ENCODE data around the gene IFNA8.
"Not testable (repeated sequence)": the region's sequence is repeated elsewhere in the genome, so short reads cannot be mapped to it uniquely, and the experiment has no call there.

IFNA8 gene

DNA sequence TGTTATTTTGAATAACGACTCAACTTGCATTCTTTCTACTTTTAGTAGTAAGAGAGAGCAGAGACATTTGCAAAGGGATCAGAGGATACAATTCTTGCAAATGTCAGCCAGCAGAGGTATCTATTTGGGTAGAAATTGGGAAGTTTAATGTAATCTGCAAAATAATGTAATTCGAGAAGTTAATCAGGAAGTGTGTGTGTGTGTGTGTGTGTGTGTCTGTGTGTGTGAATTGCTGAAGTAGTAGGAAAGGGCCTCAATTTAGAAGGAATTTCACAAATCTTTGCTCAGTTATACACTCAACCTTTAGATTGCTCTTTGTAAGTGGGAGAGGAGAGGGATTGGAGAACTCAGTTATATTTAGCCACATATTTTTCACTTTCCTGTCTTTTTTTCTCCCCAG is 20.3 kb downstream of the IFNA8 start:
- no peak for DNase-seq (ENCODE audit: low spot score)

DNA sequence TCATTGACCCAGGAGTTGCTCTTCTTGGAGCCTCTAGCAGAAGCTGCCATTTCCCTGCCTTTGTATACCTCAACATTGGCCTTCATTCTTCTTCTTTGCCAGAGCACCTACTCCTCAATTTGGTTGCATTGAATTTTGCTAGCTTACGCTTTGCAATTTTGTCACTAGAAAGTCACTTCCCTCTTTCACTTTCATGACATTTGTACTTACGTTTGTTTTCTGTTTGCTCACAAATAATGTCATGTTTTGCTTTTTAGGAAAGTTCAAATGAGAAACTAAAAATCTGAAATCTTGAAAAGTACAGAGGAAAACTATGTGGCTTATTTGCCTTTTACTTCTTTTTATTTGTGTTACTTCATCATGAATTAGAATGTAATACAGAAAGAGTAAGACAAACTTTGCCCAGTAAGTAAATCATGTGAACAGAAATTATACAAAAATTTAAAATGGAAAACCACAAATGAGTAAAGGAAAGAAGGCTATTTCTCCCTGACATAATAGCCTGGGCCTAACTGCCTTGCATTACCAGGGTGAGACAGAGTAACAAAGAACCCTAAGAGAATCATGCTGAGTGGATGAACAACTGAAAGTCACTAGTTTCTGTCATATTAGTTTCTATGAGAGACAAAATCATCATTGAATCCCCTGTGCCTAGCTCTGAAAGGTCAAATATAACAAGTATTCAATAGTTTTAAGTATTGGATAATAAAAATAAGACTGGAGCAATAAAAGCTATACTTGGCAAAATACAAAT is 23.9 kb downstream of the IFNA8 start:
- DNase-seq (ENCODE audit: low spot score) = no peak

DNA sequence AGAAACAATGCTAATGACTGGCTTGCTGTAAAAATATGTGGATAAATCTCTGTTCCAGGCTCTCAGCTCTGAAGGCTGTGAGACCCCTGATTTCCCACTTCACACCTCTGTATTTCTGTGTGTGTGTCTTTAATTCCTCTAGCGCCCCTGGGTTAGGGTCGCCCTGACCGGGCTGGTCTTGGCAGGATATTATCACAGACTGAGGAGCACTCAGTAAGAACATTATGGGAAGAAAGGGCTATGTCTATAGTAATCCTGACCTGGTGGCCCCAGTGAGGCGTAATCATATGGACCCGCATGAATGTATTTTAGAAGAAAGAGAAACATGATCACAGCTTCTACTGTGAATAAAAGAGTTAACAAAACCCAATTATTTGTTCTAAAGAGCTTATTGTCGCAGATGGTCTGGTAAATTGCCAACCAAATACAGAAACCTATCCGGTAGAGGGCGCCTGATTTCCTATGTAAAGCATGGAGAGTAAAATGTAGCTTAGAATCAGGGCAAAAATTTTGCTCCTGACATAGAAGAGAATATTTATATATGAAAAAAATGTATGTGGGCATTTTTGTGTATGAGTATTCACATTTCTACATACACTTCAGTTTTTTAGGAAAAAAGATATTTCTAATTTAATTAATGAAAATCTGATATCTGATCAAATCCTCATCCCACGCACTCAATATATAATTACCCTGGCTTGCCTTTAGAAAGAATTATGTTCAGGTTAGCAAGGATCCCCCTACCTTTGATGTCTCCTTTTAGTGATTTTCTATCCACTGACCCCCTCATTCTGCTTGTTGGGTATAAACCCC is 25.5 kb downstream of the IFNA8 start:
- peak; percentile 47 for DNase-seq (ENCODE audit: low spot score)

DNA sequence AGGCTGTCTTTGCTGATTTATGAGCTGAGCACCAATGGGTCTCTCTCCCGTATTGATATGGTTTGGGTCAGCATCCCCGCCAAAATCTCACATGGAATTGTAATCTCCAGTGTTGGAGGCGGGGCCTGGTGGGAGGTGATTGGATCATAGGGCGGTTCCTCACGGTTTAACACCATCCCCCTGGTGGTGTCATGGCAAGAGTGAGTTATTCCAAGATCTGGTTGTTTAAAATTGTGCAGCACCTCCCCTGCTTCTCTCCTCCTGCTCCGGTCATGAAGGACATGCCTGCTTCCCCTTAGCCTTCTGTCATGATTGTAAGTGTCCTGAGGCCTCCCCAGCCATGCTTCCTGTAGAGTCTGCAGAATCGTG is 26.1 kb downstream of the IFNA8 start:
- not testable (repeated sequence) for DNase-seq (ENCODE audit: low spot score)

DNA sequence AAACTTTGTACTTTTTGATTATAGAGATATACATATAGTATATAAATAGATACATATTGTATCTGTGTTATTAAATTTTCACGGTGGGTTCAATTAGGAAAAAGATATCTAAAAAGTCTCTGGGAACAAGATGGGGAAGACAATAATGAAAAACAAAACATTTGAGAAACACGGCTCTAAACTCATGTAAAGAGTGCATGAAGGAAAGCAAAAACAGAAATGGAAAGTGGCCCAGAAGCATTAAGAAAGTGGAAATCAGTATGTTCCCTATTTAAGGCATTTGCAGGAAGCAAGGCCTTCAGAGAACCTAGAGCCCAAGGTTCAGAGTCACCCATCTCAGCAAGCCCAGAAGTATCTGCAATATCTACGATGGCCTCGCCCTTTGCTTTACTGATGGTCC is 31.2 kb downstream of the IFNA8 start, which contains the start of gene IFNA1:
IFNA1 (plus strand) TSS at position 301 of the 400 bp plus-strand sequence; CDS start at position 370, 69 bp downstream.
- no peak for DNase-seq (ENCODE audit: low spot score)

DNA sequence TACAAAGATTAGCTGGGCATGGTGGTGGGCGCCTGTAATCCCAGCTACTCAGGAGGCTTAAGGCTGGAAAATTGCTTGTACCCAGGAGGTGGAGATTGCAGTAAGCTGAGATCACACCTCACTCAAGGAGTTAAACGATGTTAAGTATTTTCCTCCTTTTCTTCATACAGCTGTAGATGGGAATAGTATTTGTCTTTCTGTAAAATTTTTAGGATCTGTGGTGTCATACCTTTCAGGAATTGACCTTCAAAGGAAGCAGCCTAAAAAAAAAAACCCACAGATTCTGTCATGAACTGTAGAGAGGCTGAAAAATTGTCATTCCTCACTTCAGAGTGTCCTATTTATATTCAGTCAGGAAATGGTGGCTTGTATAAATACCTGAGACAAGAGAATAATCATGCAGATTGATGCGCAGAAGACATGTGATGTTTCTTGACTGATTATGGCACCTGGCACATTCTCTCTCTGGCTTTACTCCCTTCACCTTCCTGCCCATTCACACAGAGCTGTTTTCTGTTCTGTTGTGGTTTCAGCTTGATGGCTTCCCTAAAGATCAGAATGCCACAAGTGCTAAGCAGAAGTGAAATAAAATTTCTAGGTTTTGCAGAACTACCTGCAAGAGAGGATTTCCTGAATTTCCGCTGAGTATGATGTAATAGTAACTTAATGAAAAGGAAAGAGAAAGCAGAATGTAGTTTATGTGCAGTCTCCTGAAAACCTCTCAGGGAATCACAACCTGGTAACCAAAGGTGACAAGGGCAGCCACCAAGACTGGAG is 35.1 kb downstream of the IFNA8 start:
- DNase-seq (ENCODE audit: low spot score) = peak; percentile 57

DNA sequence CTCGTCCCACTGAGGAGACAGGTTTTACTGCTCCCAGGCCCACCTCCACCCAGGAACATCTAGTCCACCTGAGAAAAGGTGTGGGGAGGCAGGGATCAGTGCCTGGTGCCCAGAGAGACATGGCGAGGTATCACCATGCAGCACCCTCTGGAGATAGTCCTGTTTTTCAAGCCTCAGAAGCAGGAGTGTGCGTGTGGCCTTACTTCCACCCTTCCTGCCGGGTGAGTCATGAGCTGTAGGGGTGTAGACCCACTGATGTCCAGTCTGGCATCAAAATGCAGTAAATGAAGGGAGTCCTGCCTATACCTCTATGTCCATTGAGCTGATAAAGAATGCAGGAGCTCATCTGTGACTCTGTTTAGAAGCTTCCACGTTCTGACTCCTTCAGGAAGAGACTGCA is 40.4 kb downstream of the IFNA8 start:
- DNase-seq (ENCODE audit: low spot score) = not testable (repeated sequence)

DNA sequence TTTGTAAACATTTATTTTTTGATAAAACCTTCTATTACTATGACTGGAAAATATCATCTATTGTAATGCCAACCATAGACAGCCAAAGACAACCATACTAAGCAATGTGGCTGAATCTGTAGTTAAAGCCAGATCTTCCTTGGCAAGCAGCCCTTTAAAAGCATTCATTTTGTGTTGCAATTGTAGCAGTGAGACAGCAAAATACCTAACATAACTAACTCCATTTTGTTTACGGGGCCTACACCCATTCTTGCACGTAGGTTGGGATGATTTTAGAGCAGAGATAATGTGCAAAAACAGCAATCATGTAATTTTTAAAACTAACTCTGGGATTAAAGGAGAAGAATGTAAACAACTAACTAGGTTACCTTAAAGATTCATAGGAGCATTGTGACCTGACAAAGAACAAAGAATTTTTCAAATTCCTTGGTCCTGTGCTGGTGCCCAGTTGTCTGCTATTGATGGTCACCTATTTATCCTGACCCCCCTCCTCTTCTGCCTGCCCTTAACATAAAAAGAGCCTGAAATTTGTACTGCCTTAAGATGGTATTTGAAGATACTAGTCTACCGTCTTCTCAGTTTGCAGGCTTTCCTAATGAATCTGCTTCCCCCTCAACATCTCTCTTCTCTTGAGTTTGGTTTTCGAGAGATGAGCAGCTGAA is 41.9 kb downstream of the IFNA8 start:
- no peak for DNase-seq (ENCODE audit: low spot score)

DNA sequence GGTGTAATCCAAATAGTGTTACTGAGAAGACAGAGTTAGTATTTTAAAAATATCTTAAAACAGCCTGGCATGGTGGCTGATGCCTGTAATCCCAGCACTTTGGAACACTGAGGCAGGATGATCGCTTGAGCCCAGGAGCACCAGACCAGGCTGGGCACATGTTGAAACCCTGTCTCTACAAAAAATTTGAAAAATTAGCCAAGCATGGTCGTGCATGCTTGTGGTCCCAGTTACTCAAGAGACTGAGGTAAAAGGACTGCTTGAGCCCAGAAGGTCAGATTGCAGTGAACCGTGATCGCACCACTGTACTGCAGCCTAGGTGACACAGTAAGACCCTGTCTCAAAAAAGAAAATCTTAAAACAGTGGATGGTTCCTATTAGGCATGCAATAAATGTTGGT is 43.8 kb downstream of the IFNA8 start:
- no peak for DNase-seq (ENCODE audit: low spot score)

DNA sequence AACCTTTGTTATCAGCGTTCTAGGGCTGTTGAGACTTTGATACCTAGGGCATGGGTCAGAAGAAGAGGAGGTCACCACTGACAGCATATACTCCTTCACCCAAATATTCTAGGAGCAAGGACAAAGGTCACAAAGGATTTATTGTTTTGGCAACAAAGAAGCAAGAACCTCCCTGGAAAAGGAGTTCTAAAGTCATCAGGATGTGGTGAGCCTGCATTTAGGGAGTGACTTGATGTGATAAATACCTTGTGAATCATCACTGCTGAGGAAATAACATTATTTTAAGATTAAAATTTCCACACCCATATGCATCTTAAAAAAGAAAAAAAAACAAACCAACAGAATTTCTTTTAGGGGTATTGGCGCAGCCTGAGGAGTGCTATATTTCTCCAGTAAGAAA is 45.2 kb downstream of the IFNA8 start:
- DNase-seq (ENCODE audit: low spot score) = no peak

DNA sequence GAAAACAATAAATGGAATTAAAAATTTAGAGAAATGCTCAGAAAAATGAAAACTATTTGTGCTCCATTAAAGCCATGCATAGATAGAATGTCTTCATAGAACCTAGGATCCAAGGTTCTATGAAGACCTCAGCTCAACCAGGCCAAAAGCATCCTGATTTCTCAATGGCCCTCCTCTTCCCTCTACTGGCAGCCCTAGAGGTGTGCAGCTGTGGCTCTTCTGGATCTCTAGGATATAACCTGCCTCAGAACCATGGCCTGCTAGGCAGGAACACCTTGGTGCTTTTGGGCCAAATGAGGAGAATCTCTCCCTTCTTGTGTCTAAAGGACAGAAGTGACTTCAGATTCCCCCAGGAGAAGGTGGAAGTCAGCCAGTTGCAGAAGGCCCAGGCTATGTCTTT is 46.4 kb downstream of the IFNA8 start:
- peak; percentile 29 for DNase-seq (ENCODE audit: low spot score)
